Progenitor cell of endocrine pancreas (in vitro differentiated cells): ENCODE data around the gene LCN10. TPM values are rescaled to one million over a fixed set of nuclear protein-coding genes. Genes with fewer than 3 reads are reported as not detected.
A peak's percentile ranks its signal among the peaks of the same experiment; 100 is the strongest.

Source experiments
- DNase-seq: peaks from one replicate; pipeline ENCODE4 v3.0.0; 2021; ENCODE audit warnings: low spot score; ENCODE audit not compliant: unreplicated experiment
- H3K27ac Mint-ChIP-seq: 2 replicates; pipeline ENCODE4 v1.8.0; 2021; ENCODE audit warnings: mild to moderate bottlenecking, moderate library complexity, mixed read lengths
- H3K27me3 Mint-ChIP-seq: 2 replicates; pipeline ENCODE4 v1.8.0; 2021; ENCODE audit warnings: mixed read lengths
- H3K36me3 Mint-ChIP-seq: 2 replicates; pipeline ENCODE4 v1.8.0; 2022; ENCODE audit warnings: mixed read lengths; ENCODE audit not compliant: insufficient read depth
- H3K4me1 Mint-ChIP-seq: 2 replicates; pipeline ENCODE4 v1.8.0; 2021; ENCODE audit warnings: low read depth, mixed read lengths
- H3K4me3 Mint-ChIP-seq: 2 replicates; pipeline ENCODE4 v1.8.0; 2021; ENCODE audit warnings: low read depth, mild to moderate bottlenecking, moderate library complexity, mixed read lengths
- H3K9me3 Mint-ChIP-seq: 2 replicates; pipeline ENCODE4 v1.8.0; 2021; ENCODE audit warnings: low read depth, mixed read lengths
- total RNA-seq: library from RNA; stranded (reverse); gene quantifications from 2 replicates; pipeline ENCODE4 v1.2.1, GENCODE V29; 2021
- TF ChIP-seq, protein P1 (sequence below): fragments of 200-600 bp; sonication (generic); IDR thresholded peaks from one replicate; pipeline ENCODE4 v1.5.0; 2021; ENCODE audit warnings: antibody characterized with exemption, mild to moderate bottlenecking; ENCODE audit not compliant: unreplicated experiment

Gene LCN10
- total RNA-seq, 1 donor from 2014 or later = not detected

DNA sequence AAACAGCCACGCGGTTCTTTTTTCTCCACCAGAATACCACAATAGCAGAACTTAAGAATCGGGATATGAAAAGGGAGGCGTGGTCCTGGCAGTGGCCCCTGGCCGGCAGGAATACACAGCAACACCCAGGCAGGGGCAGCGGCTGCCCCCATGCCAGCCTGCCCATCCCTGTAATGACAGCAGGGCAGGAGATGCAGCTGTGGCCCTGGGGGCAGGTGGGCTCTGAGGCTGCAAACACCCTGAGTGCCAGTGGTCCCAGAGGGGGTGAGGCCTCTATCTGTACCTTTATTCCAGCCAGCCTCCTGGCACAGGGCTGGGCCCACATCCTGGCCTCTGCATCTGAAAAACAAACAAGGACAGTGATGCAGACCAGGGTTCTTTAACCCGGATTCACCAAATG is 18.0 kb downstream of the LCN10 start:
- Mint-ChIP-seq H3K4me1 (peaks cover 20% of the 10 kb centered on the region), H3K27me3 (peaks cover 6% of the 10 kb centered on the region), H3K36me3 (peaks cover 14% of the 10 kb centered on the region), H3K9me3 (no peaks in the 10 kb centered on the region), H3K27ac (no peak overlapping the region), H3K4me3 (no peak overlapping the region)
- no peak for DNase-seq
- TF ChIP-seq, protein P1, sequence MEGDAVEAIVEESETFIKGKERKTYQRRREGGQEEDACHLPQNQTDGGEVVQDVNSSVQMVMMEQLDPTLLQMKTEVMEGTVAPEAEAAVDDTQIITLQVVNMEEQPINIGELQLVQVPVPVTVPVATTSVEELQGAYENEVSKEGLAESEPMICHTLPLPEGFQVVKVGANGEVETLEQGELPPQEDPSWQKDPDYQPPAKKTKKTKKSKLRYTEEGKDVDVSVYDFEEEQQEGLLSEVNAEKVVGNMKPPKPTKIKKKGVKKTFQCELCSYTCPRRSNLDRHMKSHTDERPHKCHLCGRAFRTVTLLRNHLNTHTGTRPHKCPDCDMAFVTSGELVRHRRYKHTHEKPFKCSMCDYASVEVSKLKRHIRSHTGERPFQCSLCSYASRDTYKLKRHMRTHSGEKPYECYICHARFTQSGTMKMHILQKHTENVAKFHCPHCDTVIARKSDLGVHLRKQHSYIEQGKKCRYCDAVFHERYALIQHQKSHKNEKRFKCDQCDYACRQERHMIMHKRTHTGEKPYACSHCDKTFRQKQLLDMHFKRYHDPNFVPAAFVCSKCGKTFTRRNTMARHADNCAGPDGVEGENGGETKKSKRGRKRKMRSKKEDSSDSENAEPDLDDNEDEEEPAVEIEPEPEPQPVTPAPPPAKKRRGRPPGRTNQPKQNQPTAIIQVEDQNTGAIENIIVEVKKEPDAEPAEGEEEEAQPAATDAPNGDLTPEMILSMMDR = no peak

DNA sequence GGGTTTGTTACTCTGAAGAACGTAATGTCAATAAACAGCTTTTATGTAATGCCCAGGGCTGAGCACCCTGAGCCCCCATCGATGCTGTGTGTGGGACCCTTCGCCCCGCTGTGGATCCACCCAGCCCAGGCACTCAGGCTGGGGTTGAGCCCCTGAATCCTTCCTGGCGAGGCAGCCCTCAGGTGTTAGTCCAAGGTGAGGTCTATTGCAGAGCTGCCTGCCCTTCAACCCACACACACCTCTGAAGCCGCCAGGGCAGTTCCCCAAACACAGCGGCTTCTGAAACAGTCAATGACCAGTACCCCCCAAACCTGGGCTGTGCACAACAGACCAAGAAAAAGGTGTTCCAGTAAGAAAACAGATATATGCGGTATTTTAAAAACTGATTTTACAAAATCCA is 18.8 kb downstream of the LCN10 start:
- no peaks in the 10 kb centered on the region for H3K27me3 Mint-ChIP-seq
- H3K36me3 Mint-ChIP-seq = peaks cover 14% of the 10 kb centered on the region
- peak overlapping the region; percentile 13 for H3K27ac Mint-ChIP-seq
- no peaks in the 10 kb centered on the region for H3K9me3 Mint-ChIP-seq
- H3K4me1 Mint-ChIP-seq = peaks cover 20% of the 10 kb centered on the region
- H3K4me3 Mint-ChIP-seq = no peak overlapping the region
- DNase-seq = no peak
- TF ChIP-seq, protein P1 = no peak

DNA sequence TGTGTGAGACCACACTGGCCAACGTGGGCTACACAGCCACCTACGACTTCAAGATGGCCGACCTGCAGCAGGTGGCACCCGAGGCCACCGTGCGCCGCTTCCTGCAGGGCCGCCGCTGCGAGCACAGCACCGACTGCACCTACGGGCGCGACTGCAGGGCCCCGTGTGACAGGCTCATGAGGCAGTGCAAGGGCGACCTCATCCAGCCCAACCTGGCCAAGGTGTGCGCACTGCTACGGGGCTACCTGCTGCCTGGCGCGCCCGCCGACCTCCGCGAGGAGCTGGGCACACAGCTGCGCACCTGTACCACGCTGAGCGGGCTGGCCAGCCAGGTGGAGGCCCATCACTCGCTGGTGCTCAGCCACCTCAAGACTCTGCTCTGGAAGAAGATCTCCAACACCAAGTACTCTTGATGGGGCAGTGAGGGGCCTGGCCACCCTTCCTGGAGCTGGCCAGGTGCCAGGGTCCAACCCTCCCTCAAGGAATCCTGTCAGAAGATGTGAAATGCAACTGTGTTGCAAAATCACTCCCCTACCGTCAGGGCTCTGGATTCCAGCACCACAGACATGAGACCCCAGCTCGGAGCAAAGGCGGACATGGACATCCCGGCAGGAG is 19.3 kb downstream of the LCN10 start:
- Mint-ChIP-seq H3K4me1 (peaks cover 20% of the 10 kb centered on the region), H3K36me3 (peaks cover 14% of the 10 kb centered on the region), H3K4me3 (no peak overlapping the region), H3K27me3 (no peaks in the 10 kb centered on the region), H3K27ac (no peak overlapping the region), H3K9me3 (no peaks in the 10 kb centered on the region)
- no peak for DNase-seq
- TF ChIP-seq, protein P1 = no peak

DNA sequence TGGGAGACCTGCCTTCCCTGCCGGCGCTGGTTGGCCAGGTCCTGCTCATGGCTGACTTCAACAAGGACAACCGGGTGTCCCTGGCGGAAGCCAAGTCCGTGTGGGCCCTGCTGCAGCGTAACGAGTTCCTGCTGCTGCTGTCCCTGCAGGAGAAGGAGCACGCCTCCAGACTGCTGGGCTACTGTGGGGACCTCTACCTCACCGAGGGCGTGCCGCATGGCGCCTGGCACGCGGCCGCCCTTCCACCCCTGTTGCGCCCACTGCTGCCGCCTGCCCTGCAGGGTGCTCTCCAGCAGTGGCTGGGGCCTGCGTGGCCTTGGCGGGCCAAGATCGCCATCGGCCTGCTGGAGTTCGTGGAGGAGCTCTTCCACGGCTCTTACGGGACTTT is 19.8 kb downstream of the LCN10 start:
- TF ChIP-seq, protein P1 = no peak
- H3K4me3 Mint-ChIP-seq = no peak overlapping the region
- H3K36me3 Mint-ChIP-seq = peaks cover 14% of the 10 kb centered on the region
- peaks cover 20% of the 10 kb centered on the region for H3K4me1 Mint-ChIP-seq
- H3K9me3 Mint-ChIP-seq = no peaks in the 10 kb centered on the region
- no peak overlapping the region for H3K27ac Mint-ChIP-seq
- DNase-seq = no peak
- H3K27me3 Mint-ChIP-seq = no peaks in the 10 kb centered on the region

DNA sequence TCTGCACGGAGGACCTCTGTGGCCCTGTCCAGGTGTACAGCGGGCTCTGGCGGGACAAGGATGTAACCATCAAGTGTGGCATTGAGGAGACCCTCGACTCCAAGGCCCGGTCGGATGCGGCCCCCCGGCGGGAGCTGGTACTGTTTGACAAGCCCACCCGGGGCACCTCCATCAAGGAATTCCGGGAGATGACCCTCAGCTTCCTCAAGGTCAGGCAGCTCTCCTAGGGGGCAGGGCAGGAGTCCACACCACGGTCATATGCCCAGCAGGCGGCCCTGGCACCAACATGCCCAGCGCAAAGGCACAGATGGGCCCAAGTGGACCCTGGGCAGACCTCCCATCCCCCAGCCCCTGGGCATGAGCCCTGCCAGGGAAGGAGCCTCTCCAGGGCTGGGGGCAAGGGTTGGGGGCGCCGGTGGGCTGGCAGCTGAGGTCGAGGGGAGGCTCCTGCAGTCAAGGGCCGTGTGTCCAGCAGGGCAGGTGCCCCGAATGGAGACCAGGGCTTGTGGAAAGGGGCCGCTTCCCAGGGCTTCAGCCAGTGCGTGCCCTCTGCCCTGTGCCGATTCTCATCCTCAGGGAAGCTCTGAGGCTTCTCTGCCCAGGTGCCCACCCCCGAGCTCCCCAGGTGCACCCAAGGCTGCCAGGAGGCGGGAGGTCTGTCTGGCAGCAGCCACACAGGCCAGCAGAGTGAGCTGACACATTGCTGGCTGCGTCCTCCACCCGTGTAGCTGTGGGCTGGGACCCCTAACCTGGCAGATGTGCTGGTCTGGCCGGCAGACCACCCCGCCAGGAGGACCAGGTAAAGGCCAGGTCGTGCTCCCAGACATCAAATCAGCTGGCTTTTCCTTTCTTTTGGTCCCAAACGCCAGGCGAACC is 20.4 kb downstream of the LCN10 start:
- Mint-ChIP-seq H3K4me3 (no peak overlapping the region), H3K9me3 (no peaks in the 10 kb centered on the region), H3K36me3 (peaks cover 14% of the 10 kb centered on the region), H3K27me3 (no peaks in the 10 kb centered on the region), H3K4me1 (peaks cover 19% of the 10 kb centered on the region), H3K27ac (no peak overlapping the region)
- no peak for DNase-seq
- TF ChIP-seq, protein P1 = no peak
